Ascending aorta (tissue), 2 donors: ENCODE data around the gene C6orf136. TPM values are rescaled to one million over a fixed set of nuclear protein-coding genes. Genes with fewer than 3 reads are reported as not detected.
A peak's percentile ranks its signal among the peaks of the same experiment; 100 is the strongest.
"Not testable (repeated sequence)": the region's sequence is repeated elsewhere in the genome, so short reads cannot be mapped to it uniquely, and the experiment has no call there.

Source experiments
- DNase-seq, 2 donors: peaks; one replicate each; pipeline ENCODE4 v3.0.0-alpha.2; 2019; ENCODE audit warnings: low spot score in 2 of 2
- H3K27ac ChIP-seq, 2 donors: fragments of 200-600 bp; sonication (generic); one replicate each; pipeline ENCODE4 v1.5.1; 2016 to 2017; ENCODE audit warnings: mild to moderate bottlenecking in 1 of 2
- H3K27me3 ChIP-seq: fragments of 200-600 bp; sonication (generic); one replicate; pipeline ENCODE4 v1.5.1; 2017
- H3K36me3 ChIP-seq, 2 donors: fragments of 200-600 bp; sonication (generic); one replicate each; pipeline ENCODE4 v1.5.1; 2016
- H3K4me1 ChIP-seq, 2 donors: fragments of 200-600 bp; sonication (generic); one replicate each; pipeline ENCODE4 v1.5.1; 2016 to 2017; ENCODE audit warnings: mild to moderate bottlenecking in 1 of 2
- H3K4me3 ChIP-seq, 2 donors: fragments of 200-600 bp; sonication (generic); one replicate each; pipeline ENCODE4 v1.5.1; 2016 to 2017; ENCODE audit warnings: mild to moderate bottlenecking in 1 of 2
- H3K9me3 ChIP-seq, 2 donors: fragments of 200-600 bp; sonication (generic); one replicate each; pipeline ENCODE4 v1.5.1; 2016
- intact Hi-C: fragments of 100-400 bp; cut with DNase I; formaldehyde crosslinking; loops from one replicate; pipeline ENCODE4 v1.15.1; 2023
- total RNA-seq: library from RNA; depleted of rRNA; stranded (reverse); fragments of >200 nt; gene quantifications from one replicate; pipeline ENCODE4 v1.1.0, GENCODE V29; 2016
- TF ChIP-seq, protein P1 (sequence below), 3 experiments: fragments of 200-600 bp in 2 of 3; fragments of 450-650 bp in 1 of 3; sonication (generic) in 2 of 3; IDR thresholded peaks; one replicate each; pipeline ENCODE4 v1.5.1; 2016 to 2019; ENCODE audit warnings: antibody characterized with exemption in 3 of 3, mild to moderate bottlenecking in 1 of 3, moderate library complexity in 1 of 3

C6orf136 gene, protein sequence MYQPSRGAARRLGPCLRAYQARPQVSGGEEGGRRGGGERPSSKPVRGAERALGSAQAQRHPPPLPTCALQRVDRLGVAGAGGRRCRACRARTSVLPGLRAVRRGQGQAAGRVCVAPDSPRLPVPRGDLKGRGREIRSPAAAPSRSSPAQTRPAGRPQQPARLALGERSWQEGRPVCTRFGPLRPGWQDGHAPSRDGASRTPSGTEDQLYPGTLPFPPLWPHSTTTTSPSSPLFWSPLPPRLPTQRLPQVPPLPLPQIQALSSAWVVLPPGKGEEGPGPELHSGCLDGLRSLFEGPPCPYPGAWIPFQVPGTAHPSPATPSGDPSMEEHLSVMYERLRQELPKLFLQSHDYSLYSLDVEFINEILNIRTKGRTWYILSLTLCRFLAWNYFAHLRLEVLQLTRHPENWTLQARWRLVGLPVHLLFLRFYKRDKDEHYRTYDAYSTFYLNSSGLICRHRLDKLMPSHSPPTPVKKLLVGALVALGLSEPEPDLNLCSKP
- 6.2 TPM for total RNA-seq

- Histone ChIP-seq H3K27ac (peak within 1 kb of the TSS; percentile 85 to 93), H3K4me1 (peaks cover 0 to 12% of the 10 kb centered on the region in 2 donors), H3K36me3 (peaks cover 9 to 27% of the 10 kb centered on the region in 2 donors), H3K27me3 (no peaks in the 10 kb centered on the region), H3K4me3 (peak within 1 kb of the TSS; percentile 89 to 96), H3K9me3 (no peaks in the 10 kb centered on the region)
- peak; percentile 67 to 95 for DNase-seq
- TF ChIP-seq, protein P1, sequence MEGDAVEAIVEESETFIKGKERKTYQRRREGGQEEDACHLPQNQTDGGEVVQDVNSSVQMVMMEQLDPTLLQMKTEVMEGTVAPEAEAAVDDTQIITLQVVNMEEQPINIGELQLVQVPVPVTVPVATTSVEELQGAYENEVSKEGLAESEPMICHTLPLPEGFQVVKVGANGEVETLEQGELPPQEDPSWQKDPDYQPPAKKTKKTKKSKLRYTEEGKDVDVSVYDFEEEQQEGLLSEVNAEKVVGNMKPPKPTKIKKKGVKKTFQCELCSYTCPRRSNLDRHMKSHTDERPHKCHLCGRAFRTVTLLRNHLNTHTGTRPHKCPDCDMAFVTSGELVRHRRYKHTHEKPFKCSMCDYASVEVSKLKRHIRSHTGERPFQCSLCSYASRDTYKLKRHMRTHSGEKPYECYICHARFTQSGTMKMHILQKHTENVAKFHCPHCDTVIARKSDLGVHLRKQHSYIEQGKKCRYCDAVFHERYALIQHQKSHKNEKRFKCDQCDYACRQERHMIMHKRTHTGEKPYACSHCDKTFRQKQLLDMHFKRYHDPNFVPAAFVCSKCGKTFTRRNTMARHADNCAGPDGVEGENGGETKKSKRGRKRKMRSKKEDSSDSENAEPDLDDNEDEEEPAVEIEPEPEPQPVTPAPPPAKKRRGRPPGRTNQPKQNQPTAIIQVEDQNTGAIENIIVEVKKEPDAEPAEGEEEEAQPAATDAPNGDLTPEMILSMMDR (IDR thresholded peaks at IDR 0.05), result no peak
- intact Hi-C loops, result loop anchor here (2.0 kb wide), 1 partner anchor 26 kb away; the partner anchor contains the start of gene DHX16
Observed at GRCh38 chr6:30646450-30647241, at the start of gene C6orf136. Gene C6orf136, plus strand, starts transcription at chr6:30647133. Its CDS starts 99 bp downstream, at chr6:30647232.

GRCh38 chr6:30597315-30598144, 49.4 kb upstream of the C6orf136 start:
- TF ChIP-seq, protein P1 (IDR thresholded peaks at IDR 0.05), result peak; percentile 66 to 79 (median 67)
- not testable (repeated sequence) for H3K4me1 ChIP-seq, H3K4me3 ChIP-seq, H3K27ac ChIP-seq, H3K9me3 ChIP-seq, H3K27me3 ChIP-seq
- peaks cover 23 to 42% of the 10 kb centered on the region in 2 donors for H3K36me3 ChIP-seq
- intact Hi-C loops, result loop anchor here (5.0 kb wide), 1 partner anchor 55 kb away; no protein-coding TSS in a partner anchor
- peak in 1 of 2 donors; percentile 89 for DNase-seq

- TF ChIP-seq, protein P1 (IDR thresholded peaks at IDR 0.05), result no peak
- DNase-seq, result no peak
- Histone ChIP-seq H3K36me3 (peaks cover 38 to 50% of the 10 kb centered on the region in 2 donors), H3K4me3 (no peak overlapping the region), H3K27ac (no peak overlapping the region), H3K9me3 (no peaks in the 10 kb centered on the region), H3K4me1 (no peaks in the 10 kb centered on the region), H3K27me3 (no peaks in the 10 kb centered on the region)
- intact Hi-C loops, result loop anchor here (5.0 kb wide), 1 partner anchor 57 kb away; no protein-coding TSS in a partner anchor
Observed at GRCh38 chr6:30598912-30599624, 47.9 kb upstream of the C6orf136 start.

DNA sequence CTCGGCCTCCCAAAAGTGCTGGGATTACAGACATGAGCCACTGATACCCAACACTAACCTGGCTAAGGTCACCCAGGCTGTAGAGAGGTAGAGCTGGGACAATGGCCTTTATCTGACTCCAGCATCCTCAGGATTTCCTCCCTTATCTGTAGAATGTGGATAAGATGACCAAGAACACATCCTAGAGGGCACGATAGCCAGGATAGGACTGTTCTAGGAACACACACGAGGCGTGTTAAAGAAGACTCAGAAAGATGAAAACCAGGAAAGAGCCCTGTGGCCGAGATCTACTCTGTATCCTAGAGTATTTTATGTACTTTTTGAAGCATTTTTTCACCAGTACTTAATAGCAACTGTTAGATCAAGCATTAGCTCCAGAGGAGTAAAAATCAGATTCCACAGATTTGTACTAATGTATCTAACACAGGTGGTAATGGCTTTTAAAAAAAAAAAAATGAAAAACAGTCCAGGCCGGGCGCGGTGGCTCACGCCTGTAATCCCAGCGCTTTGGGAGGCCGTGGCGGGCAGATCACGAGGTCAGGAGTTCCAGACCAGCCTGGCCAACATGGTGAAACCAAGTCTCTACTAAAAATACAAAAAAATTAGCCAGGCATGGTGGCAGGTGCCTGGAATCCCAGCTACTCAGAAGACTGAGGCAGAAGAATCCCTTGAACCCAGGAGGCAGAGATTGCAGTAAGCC, 47.2 kb upstream of the C6orf136 start:
- H3K27me3 ChIP-seq, result no peaks in the 10 kb centered on the region
- DNase-seq, result no peak
- no peaks in the 10 kb centered on the region for H3K4me1 ChIP-seq
- H3K9me3 ChIP-seq, result no peaks in the 10 kb centered on the region
- H3K4me3 ChIP-seq, result no peak overlapping the region
- H3K27ac ChIP-seq, result no peak overlapping the region
- intact Hi-C loops, result loop anchor here (5.0 kb wide), 1 partner anchor 57 kb away; no protein-coding TSS in a partner anchor
- TF ChIP-seq, protein P1 (IDR thresholded peaks at IDR 0.05), result no peak
- peaks cover 45 to 50% of the 10 kb centered on the region in 2 donors for H3K36me3 ChIP-seq
